GM18873 (cell line): ENCODE data around the gene OMG.
"Not testable (repeated sequence)": the region's sequence is repeated elsewhere in the genome, so short reads cannot be mapped to it uniquely, and the experiment has no call there.

ENCODE experiments used
- ATAC-seq: cut with Tn5 transposase; IDR thresholded peaks from one replicate; pipeline ENCODE4 v1.9.1; 2021; ENCODE audit warnings: mild to moderate bottlenecking, moderate library complexity, moderate number of reproducible peaks; ENCODE audit not compliant: unreplicated experiment, low FRiP score

OMG gene

DNA sequence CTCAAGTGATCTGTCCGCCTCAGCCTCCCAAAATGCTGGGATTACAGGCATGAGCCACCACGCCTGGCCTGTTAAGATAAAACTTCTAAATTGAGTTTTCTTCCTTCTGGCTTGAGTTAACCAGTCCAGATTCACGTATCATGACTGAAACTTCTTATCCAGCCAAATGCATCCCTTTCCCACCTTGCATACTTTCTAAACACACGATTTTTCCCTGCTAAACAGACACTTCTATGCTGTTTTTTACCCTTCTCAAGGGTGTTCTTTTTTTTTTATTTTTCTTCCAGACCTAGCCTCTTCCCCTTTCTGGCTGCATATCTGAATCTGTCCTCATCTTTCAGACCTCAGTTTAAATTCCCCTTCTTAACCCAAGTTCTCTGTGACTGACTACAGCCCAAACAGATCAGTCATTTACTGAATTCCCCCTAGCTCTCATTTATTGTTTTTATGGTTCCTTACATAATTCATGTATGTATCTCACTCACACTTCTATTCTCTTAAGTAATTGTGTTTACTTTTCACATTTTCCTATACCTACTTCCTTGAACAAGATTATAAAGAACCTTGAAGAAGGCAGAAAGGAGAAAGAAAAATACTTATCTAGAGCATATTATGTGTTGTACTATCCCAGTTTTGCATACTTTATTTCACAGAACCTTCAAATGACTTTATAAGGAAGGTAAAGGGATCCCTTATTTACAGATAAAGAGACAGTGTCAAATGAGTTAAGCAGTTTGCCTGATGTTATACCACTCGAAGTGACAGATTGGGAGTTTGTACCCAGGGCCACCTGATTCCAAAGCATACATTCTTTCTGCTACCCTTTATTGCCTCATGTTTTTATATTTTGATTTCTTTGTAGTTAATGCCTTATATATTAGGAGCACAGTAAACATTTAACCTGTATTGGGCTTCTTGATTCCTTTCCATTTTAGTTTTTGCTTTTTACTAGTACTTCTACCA, 11.6 kb upstream of the OMG start:
- ATAC-seq = no peak

DNA sequence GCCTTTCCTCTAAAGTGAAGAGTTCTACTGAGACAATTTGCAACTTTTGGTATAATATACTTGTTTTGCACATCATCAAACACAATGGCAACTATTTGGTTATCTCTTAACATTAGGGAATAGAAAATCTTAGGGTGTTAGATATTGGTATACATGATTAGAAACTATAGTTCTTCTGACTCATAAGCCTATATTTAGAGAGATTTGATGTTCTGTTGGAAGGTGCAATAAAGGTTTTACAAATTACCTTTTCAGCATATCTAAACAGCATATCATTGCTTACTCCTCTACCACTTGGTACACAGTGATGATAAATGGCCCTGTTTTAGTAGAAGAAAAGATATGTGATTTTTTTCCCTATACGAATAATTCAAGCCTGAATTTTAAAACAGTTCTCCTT, 10.6 kb upstream of the OMG start:
- ATAC-seq = no peak

DNA sequence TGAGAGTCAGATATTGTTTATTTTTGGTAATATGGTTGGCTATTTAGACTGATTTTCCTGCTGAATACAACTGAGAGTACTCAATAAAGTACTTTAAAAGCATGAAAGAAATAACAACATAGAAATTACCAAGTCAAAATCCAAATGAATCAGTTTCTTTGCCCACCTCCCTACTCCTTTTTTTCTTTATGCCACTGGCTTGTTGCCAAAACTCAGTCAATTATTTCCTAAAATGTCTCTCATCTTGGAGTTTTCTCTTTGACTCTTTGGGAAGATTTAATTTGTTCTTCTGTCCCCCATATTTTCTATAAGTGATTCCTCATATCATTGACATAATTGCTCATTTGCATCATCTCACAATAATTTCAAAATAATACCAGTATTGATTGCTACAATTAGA, 2.6 kb upstream of the OMG start:
- no peak for ATAC-seq

DNA sequence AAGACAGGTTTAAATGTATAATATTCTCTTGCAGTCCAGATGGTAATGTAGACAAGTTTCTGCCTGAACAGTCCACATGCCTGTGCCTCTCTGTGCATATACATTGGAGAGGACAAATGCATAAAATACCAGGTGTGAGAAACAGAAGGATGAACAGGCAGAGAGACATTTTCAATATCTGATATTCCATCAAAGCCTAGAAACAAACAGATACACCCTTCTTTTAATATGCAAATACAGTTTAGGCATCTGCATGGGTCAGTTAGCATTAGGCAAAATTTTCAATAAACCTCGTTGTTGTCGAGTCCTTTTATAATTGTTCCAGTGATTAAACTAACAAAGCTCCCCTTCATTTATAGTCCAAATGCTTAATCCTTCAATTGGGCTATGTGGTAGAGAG, 897 bp downstream of the OMG start:
- no peak for ATAC-seq

DNA sequence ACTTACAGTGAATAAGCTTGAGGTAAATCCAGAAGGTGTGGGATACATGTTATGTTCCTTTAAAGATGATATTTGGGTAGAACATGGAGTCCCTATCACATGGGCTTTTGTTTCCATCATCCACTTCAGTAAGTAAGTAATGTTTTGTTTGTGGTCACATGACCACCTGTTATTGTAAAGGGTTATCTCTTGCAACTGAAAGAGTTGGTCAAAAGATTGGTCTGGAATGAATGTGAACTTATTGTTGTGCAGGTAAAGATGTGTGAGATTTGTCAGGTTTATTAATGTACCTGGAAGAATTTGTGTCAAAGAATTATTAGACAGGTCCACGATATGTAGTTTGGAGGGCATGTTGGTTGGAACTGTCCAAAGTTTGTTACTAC, 1.6 kb downstream of the OMG start:
- ATAC-seq = no peak

DNA sequence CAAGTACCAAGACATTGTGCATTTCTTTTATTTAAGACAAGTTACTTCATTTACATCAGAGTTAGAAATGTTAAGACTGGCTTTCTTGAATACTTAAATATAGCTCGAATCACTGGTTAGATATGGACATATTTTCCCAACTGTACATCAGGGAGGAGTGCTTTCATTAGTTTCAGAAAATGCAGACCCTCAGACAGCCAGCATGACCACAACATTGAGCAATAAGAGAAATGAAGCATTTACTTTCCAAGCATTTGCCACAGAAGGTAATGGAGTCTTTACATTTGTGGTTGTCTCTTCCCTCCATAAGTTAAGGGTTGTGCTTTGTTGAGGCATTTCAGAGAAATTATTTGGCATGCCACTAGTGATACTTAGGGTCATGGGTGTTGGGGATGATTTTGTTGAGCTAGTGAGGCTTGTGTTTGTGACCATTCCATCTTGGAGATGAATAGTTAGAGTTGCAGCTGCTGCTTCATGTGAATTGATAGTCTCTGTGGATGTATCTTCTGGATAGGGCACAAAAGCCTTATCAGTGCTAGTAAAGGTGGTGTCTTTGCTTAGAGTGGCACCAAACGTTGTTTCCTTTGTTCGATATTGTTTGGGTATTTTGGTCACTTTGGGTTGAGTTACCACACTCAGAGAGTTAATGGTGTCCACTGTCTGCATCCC, 2.1 kb downstream of the OMG start:
- ATAC-seq = no peak

DNA sequence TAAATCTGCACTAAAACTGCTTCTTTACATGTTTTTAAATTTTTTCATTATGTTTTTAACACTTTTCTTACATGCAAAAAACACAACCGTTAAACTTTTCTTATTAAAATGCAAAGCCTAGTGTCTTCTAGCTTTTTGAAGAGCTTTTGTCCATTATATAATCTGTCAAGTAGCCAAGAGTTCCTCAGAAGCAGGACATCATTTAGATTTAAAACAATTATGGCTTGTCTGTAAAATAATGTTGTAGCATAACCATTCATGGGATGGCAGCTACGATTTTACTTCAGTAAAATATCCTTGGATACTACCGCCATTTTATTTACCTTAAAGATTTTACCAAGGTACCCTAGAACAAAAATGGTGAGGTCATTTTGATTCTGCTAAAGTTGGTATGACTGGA, 2.8 kb downstream of the OMG start:
- ATAC-seq = no peak

DNA sequence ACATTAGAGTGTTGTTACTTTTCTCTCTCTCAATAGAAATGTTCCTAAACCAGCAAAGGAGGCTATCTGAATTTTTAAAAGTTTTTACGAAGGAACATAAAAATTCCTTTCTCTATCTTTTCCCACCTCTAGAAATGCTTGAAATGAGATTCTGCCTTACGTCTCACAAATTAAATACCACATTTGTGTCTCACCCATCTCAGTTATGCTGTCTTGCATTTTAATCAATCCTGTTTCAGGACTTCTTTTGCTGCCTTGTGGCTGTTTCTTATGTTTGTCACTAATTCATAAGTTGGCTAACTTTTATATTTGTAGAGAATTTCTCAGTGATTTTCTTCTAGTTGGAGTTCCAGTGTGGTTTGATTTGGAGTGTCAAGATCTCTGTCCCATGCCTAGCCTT, 3.5 kb downstream of the OMG start:
- no peak for ATAC-seq

DNA sequence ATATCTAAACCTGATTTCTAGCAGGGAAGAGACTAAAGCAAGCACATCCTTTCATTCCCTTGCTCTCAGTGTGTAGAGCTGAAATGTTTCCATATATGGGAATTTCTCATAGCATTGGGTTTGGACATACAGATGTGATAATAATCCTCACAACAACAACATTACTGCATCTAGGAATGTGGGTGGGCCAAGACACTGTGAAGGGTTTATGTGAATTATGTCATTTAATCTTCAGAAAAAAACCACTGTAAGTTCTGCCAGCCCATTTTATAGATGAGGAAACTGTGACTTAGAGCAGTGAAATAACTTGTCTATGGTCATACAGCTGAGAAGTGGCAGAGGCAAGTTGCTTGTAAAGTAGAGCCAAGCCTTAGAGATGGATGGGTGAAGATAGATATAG, 5.2 kb downstream of the OMG start:
- no peak for ATAC-seq

DNA sequence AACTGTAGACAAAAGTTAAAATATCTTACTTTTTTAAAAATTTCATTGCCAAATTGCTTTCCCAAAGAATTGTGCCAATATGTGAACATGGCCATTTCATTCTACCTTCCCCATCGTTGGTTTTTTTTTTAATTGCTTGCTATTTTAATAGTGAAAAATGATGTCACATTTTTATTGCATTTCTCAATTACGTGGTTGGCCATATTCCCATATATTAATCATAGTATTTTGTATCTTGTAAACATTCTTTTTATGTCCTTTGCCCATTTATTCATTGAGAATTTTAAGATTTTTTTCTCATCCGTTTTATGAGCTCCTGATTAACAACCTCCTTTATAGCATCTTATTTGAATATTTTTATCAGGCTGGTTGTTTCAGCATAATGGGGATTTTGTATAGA, 7.2 kb downstream of the OMG start:
- no peak for ATAC-seq

DNA sequence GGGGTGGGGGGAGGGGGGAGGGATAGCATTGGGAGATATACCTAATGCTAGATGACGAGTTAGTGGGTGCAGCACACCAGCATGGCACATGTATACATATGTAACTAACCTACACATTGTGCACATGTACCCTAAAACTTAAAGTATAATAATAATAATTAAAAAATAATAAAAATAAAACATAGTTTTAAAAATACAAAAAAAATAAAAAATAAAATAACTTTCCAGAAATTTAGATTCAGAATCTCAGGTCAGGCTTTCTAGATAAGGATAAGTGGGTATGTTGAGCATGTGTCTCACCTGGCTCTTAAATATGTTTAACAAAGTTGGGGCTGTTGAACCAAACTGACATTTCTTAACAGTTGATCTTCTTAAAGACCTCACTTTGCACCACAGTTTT, 9.1 kb downstream of the OMG start:
- ATAC-seq = not testable (repeated sequence)

DNA sequence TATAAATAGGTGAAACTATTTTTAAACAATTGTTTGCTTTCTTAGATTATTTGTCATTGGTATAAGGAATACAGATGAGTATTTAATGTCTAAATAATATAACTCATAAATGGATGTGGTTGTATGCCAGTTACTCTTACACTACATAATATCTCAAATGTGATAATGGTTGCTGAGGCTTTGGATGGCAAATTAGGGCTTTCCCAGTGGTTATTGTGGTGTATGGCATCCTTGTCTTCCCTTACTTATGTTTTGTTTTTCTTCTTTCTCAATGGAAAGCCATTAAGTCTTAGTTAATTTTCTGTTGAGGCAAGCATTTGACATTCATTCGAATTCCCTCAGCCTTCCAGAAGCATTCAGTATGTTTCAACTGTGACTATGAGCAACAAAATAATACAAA, 10.5 kb downstream of the OMG start:
- no peak for ATAC-seq

DNA sequence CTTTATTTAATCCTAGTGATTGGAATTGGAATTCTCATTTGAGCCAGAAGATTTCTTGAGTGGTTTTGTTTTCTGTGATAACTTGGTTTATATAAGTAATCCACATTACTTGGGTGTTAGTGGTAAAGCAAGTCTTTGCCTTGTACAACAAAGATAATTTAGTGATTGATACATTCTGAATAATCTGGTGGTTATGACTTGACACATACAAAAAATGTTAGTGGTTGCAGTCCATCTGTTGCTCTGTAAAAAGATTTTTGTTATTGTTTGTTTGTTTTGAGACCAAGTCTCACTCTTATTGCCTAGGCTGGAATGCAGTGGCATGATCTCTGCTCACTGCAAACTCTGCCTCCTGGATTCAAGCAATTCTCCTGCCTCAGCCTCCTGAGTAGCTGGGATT, 13.2 kb downstream of the OMG start:
- no peak for ATAC-seq

DNA sequence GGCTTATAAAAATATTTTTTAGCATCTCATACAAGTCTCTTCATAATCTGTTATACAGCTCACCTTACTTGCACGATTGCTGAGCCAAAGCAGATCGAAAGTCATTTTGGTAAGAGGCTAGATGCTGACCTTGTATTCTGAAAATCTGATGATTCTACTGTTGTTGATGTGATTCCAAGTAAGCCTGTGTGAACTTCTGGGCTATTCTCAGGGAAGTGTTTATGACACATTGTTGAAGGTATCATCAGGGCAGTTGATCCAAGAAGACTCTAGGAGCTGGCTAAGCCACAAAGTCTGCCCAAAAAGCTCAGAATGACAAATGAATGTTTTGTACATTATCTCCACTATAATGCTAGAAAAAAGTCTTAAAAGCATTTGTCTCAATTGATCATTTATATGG, 16.0 kb downstream of the OMG start:
- no peak for ATAC-seq

DNA sequence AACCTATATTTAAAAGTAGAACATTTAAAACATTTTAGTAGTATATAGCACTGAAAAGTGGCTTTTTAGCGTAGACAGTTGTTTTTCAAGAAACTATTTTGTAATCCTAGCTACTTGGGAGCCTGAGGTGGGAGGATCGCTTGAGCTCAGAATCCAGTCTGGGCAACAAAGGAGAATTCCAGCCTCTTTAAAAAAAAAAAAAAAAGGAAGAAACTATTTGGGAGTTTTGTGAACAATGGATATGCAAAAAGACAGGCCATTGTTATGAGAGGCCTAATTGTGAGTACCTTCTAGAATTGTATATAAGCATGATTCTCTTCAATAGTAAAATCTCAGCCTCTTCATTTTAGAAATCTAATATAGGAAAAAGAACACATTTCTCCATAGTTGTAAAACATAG, 17.6 kb downstream of the OMG start:
- no peak for ATAC-seq

DNA sequence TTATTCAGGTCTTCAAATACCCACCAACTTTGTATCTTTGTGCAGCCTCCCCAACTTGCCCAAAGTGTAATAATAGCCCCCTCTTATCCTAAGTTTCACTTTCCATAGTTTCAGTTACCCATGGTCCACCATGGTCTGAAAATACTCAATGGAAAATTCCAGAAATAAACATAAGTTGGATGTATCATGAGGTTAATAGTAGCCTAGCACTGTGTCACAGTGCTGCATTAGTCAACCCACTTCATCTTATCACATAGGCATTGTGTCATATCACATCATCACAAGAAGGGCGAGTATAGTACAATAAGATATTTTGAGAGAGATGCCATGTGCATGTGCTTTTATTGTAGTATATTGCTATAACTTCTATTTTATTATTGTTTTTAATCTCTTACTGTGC, 21.9 kb downstream of the OMG start:
- ATAC-seq = no peak

DNA sequence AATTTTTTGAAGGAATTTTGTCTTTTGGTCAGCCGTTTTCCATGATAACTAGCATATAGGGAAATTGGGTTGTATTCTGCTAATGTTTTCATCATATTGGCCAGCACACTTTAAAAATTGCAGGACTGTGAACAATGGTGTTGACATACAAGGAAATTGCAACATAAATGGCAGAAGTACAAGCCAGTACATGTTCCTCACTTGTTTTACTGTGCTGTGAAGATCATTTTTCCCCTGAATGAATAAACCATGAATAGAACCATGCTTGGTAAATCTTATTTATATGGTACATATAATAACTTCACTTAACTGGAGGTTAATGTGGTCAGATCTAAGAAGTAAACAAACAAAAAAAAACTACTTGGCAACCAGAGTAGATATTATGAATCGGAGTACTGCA, 22.8 kb downstream of the OMG start:
- no peak for ATAC-seq

DNA sequence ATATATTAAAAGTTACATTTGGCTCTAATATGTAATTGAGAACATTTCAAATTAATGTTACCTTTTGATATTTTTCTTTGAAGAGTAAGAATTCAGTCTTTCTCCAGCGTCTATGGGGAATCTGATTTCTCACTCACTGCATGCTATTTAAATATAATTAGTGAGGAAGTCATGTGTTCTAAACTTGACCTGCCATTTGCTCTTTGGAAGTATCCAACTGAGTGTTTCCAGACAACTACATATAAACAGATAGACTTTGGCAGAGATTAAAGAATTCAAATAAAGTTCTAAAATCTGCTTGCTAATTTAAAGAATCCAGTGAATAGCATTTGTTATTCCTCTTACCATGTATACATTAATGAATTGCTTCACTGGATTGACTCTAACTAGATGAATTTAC, 23.5 kb downstream of the OMG start:
- ATAC-seq = no peak

DNA sequence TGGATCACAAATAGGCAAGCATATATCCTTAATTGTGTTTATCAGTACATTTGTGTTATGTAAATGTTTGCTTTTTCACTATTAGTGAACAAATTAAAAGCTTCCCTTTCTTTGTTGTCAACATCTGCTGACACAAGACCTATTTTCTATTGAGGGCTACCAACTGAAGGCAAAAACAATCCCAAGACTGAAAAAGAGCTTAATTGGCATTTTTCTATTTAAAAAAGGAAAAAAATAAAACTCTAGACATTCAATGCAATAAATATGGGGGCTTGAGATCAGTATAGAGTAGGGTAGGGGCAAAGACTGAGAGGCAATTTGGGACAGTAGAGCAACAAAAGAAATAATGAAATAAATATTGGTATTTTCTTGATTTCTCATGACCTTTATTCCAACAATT, 24.2 kb downstream of the OMG start:
- no peak for ATAC-seq

DNA sequence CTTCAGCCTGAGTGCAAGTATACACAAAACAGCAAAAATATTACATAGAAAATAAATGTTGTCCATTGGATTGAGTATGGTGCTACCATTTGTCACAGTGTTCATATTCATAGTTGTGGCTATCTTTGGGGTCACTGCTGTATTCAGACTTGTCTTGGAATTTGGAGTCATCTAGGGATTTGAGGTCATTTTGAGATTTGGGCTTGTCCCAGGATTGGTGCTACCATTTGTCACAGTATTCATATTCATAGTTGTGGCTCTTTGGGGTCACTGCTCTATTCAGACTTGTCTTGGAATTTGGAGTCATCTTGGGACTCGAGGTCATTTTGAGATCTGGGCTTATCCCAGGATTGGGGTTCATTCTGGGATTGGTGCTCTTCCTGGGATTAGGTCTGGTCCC, 24.8 kb downstream of the OMG start:
- ATAC-seq = no peak

DNA sequence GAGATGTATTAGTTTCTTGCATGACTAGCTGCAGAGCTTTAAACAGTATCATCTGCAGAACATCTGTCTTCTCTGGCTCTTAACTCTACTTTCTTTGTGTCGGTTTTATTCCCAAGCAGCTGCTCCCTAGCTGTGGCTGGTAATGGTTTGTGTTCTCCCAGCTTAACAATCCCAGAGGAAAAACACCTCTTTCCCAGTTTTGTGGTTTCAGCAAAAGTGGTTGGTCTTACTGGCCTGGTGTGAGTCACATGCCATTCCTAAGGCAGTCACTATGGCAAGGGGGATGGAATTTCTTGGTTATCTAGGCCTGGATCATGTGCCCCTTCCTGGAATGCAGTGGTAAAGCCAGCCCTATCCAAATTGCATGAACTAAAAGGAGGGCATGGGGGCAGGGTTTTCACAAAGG, 27.5 kb downstream of the OMG start:
- no peak for ATAC-seq

DNA sequence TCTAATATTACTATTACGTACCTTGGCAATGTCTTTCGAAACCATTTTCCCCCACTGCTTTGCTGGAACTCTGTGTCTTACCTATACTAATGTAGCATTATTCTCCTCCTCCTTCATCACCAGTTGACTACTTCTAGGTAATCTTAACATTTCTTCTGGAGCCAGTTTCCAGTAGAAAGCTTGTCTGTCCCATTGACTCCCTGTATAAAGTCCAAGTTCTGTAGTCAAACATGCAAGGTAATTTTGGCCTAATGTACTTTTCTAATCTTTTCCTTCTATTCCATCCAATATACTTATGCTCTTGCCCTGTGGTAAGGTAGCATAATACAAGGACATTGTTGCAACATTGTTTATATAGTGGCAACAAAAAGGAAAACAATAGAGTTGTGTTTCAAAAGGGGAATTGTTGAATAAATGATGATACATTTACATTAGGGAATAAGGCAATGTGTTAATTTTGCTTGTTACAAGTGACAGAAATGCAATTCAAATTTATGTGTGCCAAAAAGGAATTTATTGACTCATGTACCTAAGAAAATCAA, 27.9 kb downstream of the OMG start:
- ATAC-seq = no peak
